K562 (cell line): Measurements from ENCODE around the gene KIF3A. TPM values are rescaled to one million over a fixed set of nuclear protein-coding genes. Genes with fewer than 3 reads are reported as not detected.

Experiments
- BRF1 ChIP-seq: IDR thresholded peaks from 3 replicates; pipeline ENCODE4 v1.6.1; 2011; ENCODE audit warnings: borderline replicate concordance, mild to moderate bottlenecking; ENCODE audit not compliant: insufficient read length; ENCODE audit errors: extremely low read depth
- CEBPG ChIP-seq, 3 experiments: fragments of 200-800 bp in 1 of 3; sonication (Bioruptor generic) in 1 of 3; sonication (generic) in 1 of 3; formaldehyde crosslinking in 1 of 3; IDR thresholded peaks in 2 of 3; conservative IDR thresholded peaks in 1 of 3; 2 replicates each; pipeline versions ENCODE4 v1.6.1 to v1.8.0; 2016 to 2022; ENCODE audit warnings: missing compliant biosample characterization in 2 of 3, missing genetic modification characterization in 2 of 3, mild to moderate bottlenecking in 1 of 3, missing genetic modification reagents in 1 of 3
- CHD2 ChIP-seq: IDR thresholded peaks from 2 replicates; pipeline ENCODE4 v1.6.1; 2011; ENCODE audit warnings: low read depth, low read length
- CREB3L1 ChIP-seq: fragments of 450-650 bp; IDR thresholded peaks from 2 replicates; pipeline ENCODE4 v1.6.1; 2014; ENCODE audit warnings: low read depth, mild to moderate bottlenecking, moderate library complexity, borderline replicate concordance
- CTCFL ChIP-seq: IDR thresholded peaks from 2 replicates; pipeline ENCODE4 v1.6.1; 2011; ENCODE audit warnings: borderline replicate concordance, low read depth, mild to moderate bottlenecking, moderate library complexity, low read length; ENCODE audit not compliant: insufficient read depth, poor library complexity, severe bottlenecking
- E2F4 ChIP-seq: sonication (generic); formaldehyde crosslinking; IDR thresholded peaks from 2 replicates; pipeline ENCODE4 v1.8.0; 2022; ENCODE audit warnings: mild to moderate bottlenecking, low read depth, missing genetic modification reagents
- KAT8 ChIP-seq: fragments of 450-650 bp; IDR thresholded peaks from 2 replicates; pipeline ENCODE4 v1.6.1; 2016; ENCODE audit warnings: low read depth, mild to moderate bottlenecking
- KLF1 ChIP-seq: fragments of 450-650 bp; IDR thresholded peaks from 2 replicates; pipeline ENCODE4 v1.6.1; 2016; ENCODE audit warnings: missing genetic modification characterization, missing compliant biosample characterization
- MAZ ChIP-seq, 2 experiments: fragments of 450-650 bp in 1 of 2; sonication (generic) in 1 of 2; formaldehyde crosslinking; IDR thresholded peaks in 1 of 2; conservative IDR thresholded peaks in 1 of 2; 2 replicates each; pipeline versions ENCODE4 v1.4.0 to v1.5.0; 2020; ENCODE audit warnings: mild to moderate bottlenecking in 1 of 2, missing genetic modification reagents in 1 of 2
- RCOR1 ChIP-seq, 2 experiments: IDR thresholded peaks; 2 replicates each; pipeline ENCODE4 v1.6.1; 2012; ENCODE audit warnings: low read depth in 2 of 2, low read length in 2 of 2, borderline replicate concordance in 1 of 2, improper control_type of control experiment in 1 of 2
- TFAP4 ChIP-seq: sonication (generic); formaldehyde crosslinking; IDR thresholded peaks from 2 replicates; pipeline ENCODE4 v1.8.0; 2022; ENCODE audit warnings: missing genetic modification reagents, mild to moderate bottlenecking, moderate library complexity, borderline replicate concordance
- THRA ChIP-seq: fragments of 450-650 bp; IDR thresholded peaks from 2 replicates; pipeline ENCODE4 v1.6.1; 2017; ENCODE audit warnings: mild to moderate bottlenecking, moderate library complexity
- YY1 ChIP-seq, 3 experiments: IDR thresholded peaks; 2 replicates each; pipeline ENCODE4 v1.6.1; 2011; ENCODE audit warnings: low read length in 2 of 3, mild to moderate bottlenecking in 2 of 3, moderate library complexity in 2 of 3, borderline replicate concordance in 1 of 3, control low read depth in 1 of 3, low read depth in 1 of 3; ENCODE audit not compliant: insufficient read depth in 3 of 3, insufficient replicate concordance in 2 of 3, control insufficient read depth in 1 of 3, insufficient read length in 1 of 3; ENCODE audit errors: extremely low read depth in 1 of 3
- ZC3H8 ChIP-seq: fragments of 450-650 bp; IDR thresholded peaks from 2 replicates; pipeline ENCODE4 v1.6.1; 2017
- ZNF143 ChIP-seq: sonication (generic); formaldehyde crosslinking; IDR thresholded peaks from 2 replicates; pipeline ENCODE4 v1.9.0; 2022; ENCODE audit warnings: mild to moderate bottlenecking, missing genetic modification reagents
- polyA plus RNA-seq, 8 experiments: library from polyadenylated mRNA; depleted of rRNA in 4 of 8; stranded (reverse) in 5 of 8; unstranded in 3 of 8; fragments of >200 nt; fragmentation: Nextera tagmentation in 2 of 8; fragmentation: Illumina TruSeq in 1 of 8; extraction: Ambion mirVana in 2 of 8; extraction: Trizol in 1 of 8; gene quantifications; 2 replicates each; pipeline versions ENCODE4 v1.2.1 to v1.2.3, GENCODE V29; 2011 to 2014; ENCODE audit warnings: inconsistent platforms in 1 of 8, missing spikeins in 1 of 8
- total RNA-seq, 7 experiments: library from RNA; depleted of rRNA in 6 of 7; stranded (reverse); fragments of >200 nt in 6 of 7; fragmentation: Illumina TruSeq in 2 of 7; extraction: Trizol in 2 of 7; gene quantifications; 2 replicates each; pipeline versions ENCODE4 v1.2.1 to v1.2.3, GENCODE V29; 2011 to 2021; ENCODE audit warnings: low replicate concordance in 1 of 7

Gene KIF3A
- total and polyA plus RNA-seq, 9 of the 15 experiments (the other 6 are each of a cell fraction or from before 2014, with no cell fraction given): 1.5 to 7.8 (median 6.0) TPM

GRCh38 chr5:132736853-132737833 lies at the start of gene KIF3A (continued):
- TF ChIP-seq CHD2: peak; percentile 70
- TF ChIP-seq CEBPG (CRISPR knock-in tag; IDR thresholded peaks at IDR 0.05): 0 out of 2 replicates have a peak, but pooled peaks have one; percentile 25
- TF ChIP-seq CEBPG (tag; conservative IDR thresholded peaks at IDR 0.05 in 1 of 2, IDR thresholded peaks at IDR 0.05 in 1 of 2): no peak
- TF ChIP-seq ZC3H8: no peak
- no peak for TF ChIP-seq THRA
- 0 out of 4 replicates have a peak, but pooled peaks of 1 of the 2 experiments have one; percentile 4 for TF ChIP-seq RCOR1 (IDR thresholded peaks at IDR 0.05; ENCODE audit: borderline replicate concordance in 1 of 2, low read depth in 2 of 2, low read length in 2 of 2)
- TF ChIP-seq CTCFL: no peak
- no peak for TF ChIP-seq KAT8
- peak; percentile 23; the same call in 1 of the 2 replicates for TF ChIP-seq E2F4 (CRISPR knock-in tag)
- TF ChIP-seq TFAP4: peak; percentile 53; the same call in 1 of the 2 replicates
- 0 out of 2 replicates have a peak, but pooled peaks have one; percentile 39 for TF ChIP-seq ZNF143 (CRISPR knock-in tag)
- peak; percentile 26 for TF ChIP-seq CREB3L1
- TF ChIP-seq YY1 (IDR thresholded peaks at IDR 0.05; ENCODE audit: borderline replicate concordance in 1 of 3, control insufficient read depth in 1 of 3, extremely low read depth in 1 of 3, insufficient read depth in 3 of 3, insufficient read length in 1 of 3, insufficient replicate concordance in 2 of 3, low read depth in 1 of 3, low read length in 2 of 3): peak in 1 of 3 experiments; percentile 15
- no peak for TF ChIP-seq BRF1
- peak; percentile 57; the same call in 1 of the 2 replicates for TF ChIP-seq KLF1 (tag)
- TF ChIP-seq MAZ (CRISPR knock-in tag; conservative IDR thresholded peaks at IDR 0.05 in 1 of 2, IDR thresholded peaks at IDR 0.05 in 1 of 2): peak in 1 of 2 experiments; percentile 74; a peak in 3 of 4 replicates
